GM10266 (cell line): ENCODE measurements around the gene SHISA8.
A peak's percentile ranks its signal among the peaks of the same experiment; 100 is the strongest.

Experiments
- DNase-seq: peaks from one replicate; pipeline ENCODE4 v3.0.0; 2012; ENCODE audit errors: extremely low spot score
- TF ChIP-seq, protein P1 (sequence below): IDR thresholded peaks from 2 replicates; pipeline ENCODE4 v1.5.1; 2012; ENCODE audit warnings: mild to moderate bottlenecking, low read depth; ENCODE audit not compliant: control insufficient read depth, insufficient read depth; ENCODE audit errors: missing control alignments

The SHISA8 gene

GRCh38 chr22:41932353-41932752 is 17.5 kb upstream of the SHISA8 start:
- no peak for DNase-seq
- TF ChIP-seq, protein P1, sequence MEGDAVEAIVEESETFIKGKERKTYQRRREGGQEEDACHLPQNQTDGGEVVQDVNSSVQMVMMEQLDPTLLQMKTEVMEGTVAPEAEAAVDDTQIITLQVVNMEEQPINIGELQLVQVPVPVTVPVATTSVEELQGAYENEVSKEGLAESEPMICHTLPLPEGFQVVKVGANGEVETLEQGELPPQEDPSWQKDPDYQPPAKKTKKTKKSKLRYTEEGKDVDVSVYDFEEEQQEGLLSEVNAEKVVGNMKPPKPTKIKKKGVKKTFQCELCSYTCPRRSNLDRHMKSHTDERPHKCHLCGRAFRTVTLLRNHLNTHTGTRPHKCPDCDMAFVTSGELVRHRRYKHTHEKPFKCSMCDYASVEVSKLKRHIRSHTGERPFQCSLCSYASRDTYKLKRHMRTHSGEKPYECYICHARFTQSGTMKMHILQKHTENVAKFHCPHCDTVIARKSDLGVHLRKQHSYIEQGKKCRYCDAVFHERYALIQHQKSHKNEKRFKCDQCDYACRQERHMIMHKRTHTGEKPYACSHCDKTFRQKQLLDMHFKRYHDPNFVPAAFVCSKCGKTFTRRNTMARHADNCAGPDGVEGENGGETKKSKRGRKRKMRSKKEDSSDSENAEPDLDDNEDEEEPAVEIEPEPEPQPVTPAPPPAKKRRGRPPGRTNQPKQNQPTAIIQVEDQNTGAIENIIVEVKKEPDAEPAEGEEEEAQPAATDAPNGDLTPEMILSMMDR, result no peak

DNA sequence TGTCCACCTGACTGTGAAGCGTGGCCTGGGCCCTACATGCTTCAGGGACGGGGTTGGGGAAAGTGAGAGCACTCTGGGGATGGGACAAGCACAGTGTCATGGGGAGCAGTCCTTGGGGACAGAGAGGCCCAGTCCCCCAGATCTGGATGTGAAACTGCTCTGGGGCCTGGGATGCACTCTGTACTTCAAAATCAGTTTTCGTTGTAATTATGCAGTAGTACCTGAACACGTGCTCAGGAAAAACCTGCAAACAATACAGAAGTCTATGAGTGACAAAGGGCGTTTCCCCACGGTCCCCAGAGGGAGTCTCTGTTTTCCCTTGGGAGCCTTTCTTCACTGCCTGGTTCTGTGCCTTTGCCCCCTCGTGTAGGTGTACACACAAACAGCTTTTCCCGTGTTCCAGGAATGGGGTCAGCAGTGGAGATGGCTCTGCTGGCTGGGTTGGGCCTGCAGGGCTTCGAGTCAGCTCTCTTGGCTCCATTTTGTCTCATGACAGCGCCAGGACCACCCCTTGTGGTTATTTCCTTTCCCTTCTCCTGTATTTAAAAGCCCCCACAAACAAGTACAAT is 16.9 kb upstream of the SHISA8 start:
- no peak for DNase-seq
- TF ChIP-seq, protein P1, result no peak

DNA sequence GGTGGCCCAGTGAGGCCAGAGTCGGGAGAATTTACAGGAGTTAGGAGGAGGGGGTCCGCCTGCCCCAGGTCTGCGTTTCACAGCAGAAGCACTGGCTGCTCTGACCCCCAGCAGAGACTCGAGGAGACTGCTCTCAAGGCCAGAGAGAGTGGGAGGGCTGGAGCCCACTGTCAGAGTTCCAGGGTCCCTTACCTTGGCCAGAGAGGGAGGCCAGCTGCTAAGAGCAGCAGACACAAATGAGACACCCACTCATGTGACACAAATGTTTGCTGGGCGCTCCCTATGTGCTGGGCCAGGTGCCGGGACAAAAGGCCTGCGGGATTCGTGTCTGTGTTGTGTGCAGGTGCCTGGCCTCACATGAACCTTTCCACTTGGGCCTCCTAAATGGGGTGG is 14.5 kb upstream of the SHISA8 start:
- TF ChIP-seq, protein P1, result no peak
- no peak for DNase-seq

DNA sequence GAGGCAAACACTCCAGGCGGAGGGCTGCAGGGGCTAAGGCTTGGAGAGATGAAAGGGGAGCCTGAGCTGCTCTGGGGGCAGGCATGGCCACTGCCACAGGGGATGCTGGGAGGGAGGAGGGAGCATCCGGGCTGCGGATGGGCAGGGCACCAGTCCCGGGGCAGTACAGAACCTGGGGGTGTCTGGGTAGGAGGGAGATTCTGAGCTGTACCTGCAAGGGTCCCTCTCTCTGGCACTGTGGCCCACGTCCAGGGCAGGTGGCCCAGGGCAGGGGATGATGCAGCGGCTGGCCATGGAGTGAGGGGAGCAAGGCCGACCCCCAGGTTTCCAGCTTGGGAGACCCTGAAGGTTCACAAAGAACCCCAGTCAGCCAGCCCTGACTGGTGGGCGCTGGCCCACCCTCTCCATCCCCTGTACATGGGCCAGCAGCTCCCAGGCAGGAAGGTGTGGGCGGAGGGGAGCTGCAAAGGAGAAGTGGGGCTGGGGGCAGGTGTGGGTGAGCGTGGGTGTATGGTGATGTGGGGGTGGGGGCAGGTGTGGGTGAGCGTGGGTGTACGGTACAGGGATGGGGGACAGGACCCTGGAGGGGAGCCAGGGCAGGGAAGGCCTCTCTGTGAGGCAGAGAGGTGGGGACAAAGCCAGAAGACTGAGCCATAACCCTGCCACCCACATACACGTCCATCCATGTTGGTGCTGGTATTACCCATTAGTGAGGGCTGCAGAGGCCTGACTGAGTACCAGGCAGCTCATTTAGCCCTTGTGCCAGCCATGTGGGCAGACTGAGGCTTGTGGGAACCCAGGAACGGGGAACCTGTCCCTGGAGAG is 13.9 kb upstream of the SHISA8 start:
- TF ChIP-seq, protein P1, result no peak
- no peak for DNase-seq

DNA sequence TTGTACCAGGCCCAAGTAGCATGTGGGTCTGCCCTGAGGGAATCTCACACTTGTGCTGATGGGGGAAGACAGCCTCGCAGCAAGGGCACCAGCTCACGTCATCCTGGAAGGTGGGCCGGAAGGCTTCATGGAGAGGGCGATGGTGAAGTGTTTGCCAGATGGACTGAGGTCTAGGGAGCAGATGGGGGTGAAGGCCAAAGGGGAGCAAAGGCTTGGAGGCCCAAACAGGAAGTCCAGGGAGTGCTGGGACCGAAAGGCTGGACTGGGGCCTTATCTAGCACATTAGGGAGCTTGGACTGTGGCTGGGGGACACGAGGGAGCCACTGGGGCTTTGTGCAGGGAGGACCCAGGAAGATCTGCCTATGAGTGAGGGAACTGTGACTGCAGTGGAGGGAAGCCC is 12.9 kb upstream of the SHISA8 start:
- no peak for DNase-seq
- TF ChIP-seq, protein P1, result no peak

- peak; percentile 77 for DNase-seq
- TF ChIP-seq, protein P1, result peak; percentile 96
Measured at GRCh38 chr22:41925783-41926460, 11.0 kb upstream of the SHISA8 start.
